ENCODE data around the gene COX17.
"Not testable (repeated sequence)": the region's sequence is repeated elsewhere in the genome, so short reads cannot be mapped to it uniquely, and the experiment has no call there.

Gene COX17

GRCh38 chr3:119676771-119677640 lies at the start of gene COX17:
COX17 (minus strand) TSS chr3:119677406; CDS start chr3:119677310, 96 bp downstream.
- DNase-seq (ENCODE audit: low spot score) = peak; percentile 94

- no peak for DNase-seq (ENCODE audit: low spot score)
Observed at GRCh38 chr3:119726909-119727308, 49.7 kb upstream of the COX17 start.

GRCh38 chr3:119723022-119723421 lies 45.8 kb upstream of the COX17 start:
- no peak for DNase-seq (ENCODE audit: low spot score)

- no peak for DNase-seq (ENCODE audit: low spot score)
Observed at GRCh38 chr3:119717520-119717919, 40.3 kb upstream of the COX17 start.

DNA sequence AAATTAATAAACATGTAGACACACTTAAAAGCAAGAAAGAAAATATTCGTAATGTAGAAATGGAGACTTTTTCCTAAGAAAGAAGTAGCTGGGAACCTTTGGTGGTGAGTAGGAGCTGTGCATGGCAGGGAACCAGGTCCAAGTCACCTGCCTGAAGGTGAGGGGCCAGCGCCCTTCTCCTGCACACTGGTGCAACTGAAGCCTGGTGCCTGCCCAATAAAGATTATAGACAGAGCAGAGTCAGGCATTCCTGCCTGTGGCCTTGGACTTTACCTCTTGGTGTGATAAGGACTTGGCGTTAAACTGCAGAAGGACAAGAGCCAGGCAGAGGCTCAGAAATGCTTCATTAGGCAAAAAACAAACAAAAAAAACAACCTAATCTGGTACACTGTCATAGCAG lies 39.8 kb upstream of the COX17 start:
- DNase-seq (ENCODE audit: low spot score) = no peak

DNA sequence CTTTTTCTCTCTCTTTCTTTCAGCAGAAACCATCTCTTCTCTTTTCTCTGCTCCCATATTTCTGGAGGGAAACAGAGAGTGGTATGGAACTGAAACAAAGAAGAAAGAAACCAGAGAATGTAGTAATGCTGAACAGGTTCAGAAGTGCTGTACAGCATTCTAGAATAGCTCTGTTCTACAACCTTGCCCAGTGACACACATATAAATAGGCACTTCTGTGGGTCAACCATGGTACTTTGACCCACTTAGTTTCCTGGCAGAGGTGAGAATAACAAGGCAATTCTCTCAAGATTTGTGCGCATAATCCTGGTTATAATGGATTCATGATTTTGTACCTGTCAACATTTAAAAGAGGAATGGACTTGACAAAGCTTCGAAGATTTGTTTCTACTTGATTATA lies 37.9 kb upstream of the COX17 start:
- DNase-seq (ENCODE audit: low spot score) = no peak

DNA sequence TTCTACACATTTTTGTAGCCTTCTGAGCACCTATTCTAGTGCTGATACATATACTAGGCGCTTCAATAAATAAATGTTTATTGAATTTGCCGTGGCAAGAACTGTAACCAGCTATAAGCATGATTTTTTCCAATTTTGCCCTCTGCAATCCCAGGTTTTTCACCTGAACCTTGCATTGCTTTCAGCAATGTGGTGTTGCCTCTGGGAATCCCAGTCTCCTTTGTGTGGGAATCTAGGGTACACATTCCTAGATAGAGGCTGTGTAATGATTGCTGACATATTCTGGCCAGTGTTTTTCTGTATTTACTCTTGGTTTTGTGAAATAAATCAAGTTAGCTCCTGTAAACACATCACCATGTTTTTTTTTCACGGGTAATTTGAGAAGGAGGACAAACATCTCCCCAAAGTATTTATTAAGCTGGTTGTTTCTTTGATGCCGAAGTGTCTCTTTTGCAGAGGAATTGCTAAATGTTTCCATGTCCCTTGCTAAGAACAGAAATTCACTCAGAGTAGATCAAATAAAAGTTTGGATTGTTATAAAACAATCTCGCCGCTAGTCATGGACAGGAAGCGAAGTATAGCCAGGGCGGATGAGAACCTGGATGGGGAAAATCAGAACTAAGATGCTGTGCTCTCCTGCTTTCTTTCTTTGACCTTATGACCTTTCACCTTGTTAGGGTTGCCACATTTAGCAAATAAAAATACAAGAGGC lies 26.8 kb upstream of the COX17 start:
- no peak for DNase-seq (ENCODE audit: low spot score)

- DNase-seq (ENCODE audit: low spot score) = peak; percentile 88
Observed at GRCh38 chr3:119702530-119703527, 25.6 kb upstream of the COX17 start, which contains the start of gene CFAP91. CFAP91 (plus strand) TSS chr3:119703022; CDS start chr3:119703099, 77 bp downstream.

DNA sequence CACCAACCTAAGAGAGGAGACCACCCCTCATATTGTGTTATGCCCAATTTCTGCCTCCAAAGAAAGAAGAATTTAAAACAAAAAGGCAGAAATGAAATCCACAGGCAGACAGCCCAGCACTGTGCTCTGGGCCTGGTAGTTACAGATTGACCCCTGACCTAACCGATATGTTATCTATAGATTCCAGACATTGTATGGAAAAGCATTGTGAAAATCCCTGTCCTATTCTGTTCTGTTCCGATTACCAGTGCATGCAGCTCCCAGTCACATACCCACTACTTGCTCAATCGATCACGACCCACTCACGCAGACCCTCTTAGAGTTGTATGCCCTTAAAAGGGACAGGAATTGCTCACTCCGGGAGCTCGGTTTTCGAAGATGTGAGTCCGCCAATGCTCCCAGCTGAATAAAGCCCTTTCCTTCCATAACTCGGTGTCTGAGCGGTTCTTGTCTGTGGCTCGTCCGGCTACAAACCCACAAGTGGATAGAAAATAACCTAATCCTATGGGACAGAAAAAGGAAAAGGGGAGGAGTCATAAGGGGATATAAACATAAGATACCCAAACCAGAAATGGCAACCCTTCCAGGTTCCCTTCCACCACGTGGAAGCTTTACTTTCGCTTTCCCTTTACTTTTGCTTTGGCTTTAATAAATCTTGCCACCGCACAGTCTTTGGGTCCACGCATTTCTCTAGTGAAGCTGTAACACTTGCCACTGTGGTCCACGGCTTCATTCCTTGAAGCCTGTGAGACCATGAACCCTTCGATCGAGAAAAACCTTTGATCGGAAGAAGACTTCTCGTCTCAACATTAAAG lies 23.9 kb upstream of the COX17 start:
- DNase-seq (ENCODE audit: low spot score) = no peak

GRCh38 chr3:119700269-119700919 lies 23.2 kb upstream of the COX17 start:
- DNase-seq (ENCODE audit: low spot score) = no peak

DNA sequence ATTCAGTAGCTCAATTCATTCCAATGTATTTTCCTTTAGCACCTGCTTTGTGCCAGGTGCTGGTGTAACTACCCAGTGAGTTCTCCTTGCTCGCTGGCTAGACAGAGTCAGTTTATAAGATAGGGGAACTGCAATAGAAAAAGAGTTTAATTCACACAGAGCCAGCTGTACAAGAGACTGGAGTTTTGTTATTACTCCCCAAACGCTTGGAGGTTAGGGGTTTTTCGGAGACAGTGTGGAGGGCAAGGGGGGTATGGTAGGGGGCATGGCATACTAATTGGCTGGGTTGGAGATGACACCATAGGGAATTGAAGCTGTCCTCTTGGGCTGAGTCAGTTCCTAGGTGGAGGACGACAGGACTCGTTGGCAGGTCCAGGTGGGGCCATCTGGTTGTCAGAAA lies 20.2 kb upstream of the COX17 start:
- no peak for DNase-seq (ENCODE audit: low spot score)

- DNase-seq (ENCODE audit: low spot score) = no peak
Observed at GRCh38 chr3:119695480-119695879, 18.3 kb upstream of the COX17 start.

GRCh38 chr3:119690043-119690656 lies 12.9 kb upstream of the COX17 start:
- DNase-seq (ENCODE audit: low spot score) = peak; percentile 21

DNA sequence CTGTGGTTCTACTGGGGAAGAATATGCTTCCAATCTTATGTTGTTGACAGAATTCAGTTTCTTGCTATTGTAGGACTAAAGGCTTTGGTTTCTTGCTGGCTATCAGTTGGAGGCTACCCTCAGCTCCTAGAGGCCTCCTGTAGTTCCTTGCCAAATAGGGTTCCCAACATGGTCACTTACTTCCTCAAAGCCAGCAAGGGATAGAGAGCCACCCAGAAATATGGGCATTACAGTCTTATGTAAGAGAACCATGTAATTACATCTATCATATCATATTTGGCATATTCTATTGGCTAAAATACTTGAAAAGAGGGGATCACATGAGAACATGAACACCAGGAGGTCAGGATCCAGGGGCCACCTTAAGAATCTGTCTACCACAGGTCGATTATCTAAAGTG lies 6.2 kb upstream of the COX17 start:
- DNase-seq (ENCODE audit: low spot score) = no peak

DNA sequence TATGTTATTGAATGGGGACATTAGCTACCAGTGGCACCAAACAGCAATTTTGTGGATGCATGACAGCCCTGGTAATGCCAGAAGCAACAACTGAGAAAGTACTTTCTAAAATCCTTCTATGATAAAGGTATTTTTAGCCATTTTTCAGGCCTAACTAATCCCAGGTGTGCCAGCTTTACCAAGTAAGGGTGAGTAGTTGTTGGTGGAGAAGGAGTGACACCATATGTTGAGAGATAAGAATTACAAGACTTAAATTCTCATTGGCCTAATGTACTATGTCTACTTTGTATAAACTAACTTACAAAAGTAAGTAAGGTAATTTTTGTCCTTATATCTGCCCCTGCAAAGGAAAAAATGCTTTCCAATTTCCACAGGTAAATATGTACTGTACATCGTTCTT lies 4.1 kb upstream of the COX17 start:
- peak; percentile 27 for DNase-seq (ENCODE audit: low spot score)

- DNase-seq (ENCODE audit: low spot score) = no peak
Observed at GRCh38 chr3:119679874-119680273, 2.7 kb upstream of the COX17 start.

DNA sequence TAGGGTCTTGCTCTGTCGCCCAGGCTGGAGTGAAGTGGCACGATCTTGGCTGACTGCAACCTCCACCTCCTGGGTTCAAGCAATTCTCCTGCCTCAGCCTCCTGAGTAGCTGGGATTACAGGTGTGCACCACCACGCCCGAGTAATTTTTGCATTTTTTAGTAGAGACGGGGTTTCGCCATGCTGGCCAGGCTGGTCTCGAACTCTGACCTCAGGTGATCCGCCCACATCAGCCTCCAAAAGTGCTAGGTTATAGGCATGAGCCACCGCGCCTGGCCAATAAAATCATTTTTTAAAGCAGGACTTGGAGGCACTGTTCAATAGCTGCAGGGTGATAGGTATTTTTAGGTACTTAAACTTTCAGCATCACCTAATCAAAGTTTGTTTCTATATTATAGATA lies 1.0 kb upstream of the COX17 start:
- not testable (repeated sequence) for DNase-seq (ENCODE audit: low spot score)

GRCh38 chr3:119677641-119677934 lies 382 bp upstream of the COX17 start:
- no peak for DNase-seq (ENCODE audit: low spot score)

DNA sequence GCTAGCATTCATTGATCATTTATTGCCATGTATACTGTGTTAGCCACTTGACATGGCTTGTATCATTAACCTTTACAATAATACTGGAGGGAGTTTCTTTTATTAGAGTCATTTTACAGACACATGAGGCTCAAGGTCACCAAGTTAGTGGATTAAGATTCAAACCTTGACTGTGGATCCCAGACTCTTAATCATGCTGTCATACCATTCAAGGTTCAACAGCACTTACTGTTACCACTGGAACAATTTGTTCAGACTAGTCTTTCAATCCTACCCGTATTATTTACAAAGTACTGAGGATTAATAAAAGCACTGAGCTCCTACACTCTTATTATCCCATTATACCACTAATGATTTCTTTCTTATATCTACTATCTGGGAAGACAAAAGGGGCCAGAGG lies 1.2 kb downstream of the COX17 start:
- DNase-seq (ENCODE audit: low spot score) = no peak

- no peak for DNase-seq (ENCODE audit: low spot score)
Observed at GRCh38 chr3:119675188-119675874, 1.9 kb downstream of the COX17 start.
